Measurements from ENCODE around the gene RNASET2.
"Not testable (repeated sequence)": the region's sequence is repeated elsewhere in the genome, so short reads cannot be mapped to it uniquely, and the experiment has no call there.

The RNASET2 gene

GRCh38 chr6:166931426-166931970 is 24.9 kb downstream of the RNASET2 start:
- Mint-ChIP-seq H3K27me3 (no peaks in the 10 kb centered on the region), H3K4me3 (no peak overlapping the region), H3K27ac (peak overlapping the region; percentile 76), H3K9me3 (no peaks in the 10 kb centered on the region), H3K36me3 (ENCODE audit: low read depth) (peaks cover 98% of the 10 kb centered on the region), H3K4me1 (ENCODE audit: low read depth) (peaks cover 39% of the 10 kb centered on the region)
- no peak for DNase-seq

GRCh38 chr6:166930354-166930891 is 25.9 kb downstream of the RNASET2 start:
- no peak overlapping the region for H3K4me3 Mint-ChIP-seq
- peaks cover 94% of the 10 kb centered on the region for H3K36me3 Mint-ChIP-seq (ENCODE audit: low read depth)
- no peaks in the 10 kb centered on the region for H3K9me3 Mint-ChIP-seq
- peaks cover 31% of the 10 kb centered on the region for H3K4me1 Mint-ChIP-seq (ENCODE audit: low read depth)
- no peaks in the 10 kb centered on the region for H3K27me3 Mint-ChIP-seq
- H3K27ac Mint-ChIP-seq: peak overlapping the region; percentile 76
- DNase-seq: no peak

DNA sequence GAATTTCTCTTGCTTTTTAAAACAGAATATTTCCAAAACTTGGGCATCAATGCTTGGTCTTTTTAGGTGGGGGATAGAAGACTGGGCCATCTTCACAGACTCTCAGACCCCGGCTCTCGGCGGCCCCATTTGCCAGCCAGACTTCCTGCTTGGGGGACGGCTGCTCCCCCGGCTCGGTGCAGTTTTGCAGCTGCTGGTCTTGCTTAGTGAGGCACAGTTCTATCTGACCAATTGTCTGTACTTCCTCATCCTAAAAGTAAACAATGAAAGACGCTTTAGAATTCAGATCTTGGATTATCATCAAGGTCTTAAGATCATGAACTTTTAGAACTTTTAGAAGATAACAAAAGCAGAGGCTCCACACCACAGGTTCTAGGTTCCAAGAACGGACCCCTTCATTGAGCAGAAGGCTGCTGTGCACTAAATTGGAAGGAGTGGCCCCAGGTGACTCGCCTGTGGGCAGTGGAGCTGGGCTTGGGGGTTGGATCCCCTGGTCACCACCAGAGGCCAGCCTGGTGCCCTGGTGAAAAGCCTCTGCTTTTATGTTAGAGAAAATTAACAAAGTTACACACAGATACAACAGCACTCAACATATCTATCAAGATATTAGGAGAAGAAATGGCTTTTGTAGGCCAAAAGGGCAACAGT is 26.7 kb downstream of the RNASET2 start:
- no peak for DNase-seq
- Mint-ChIP-seq H3K27me3 (no peaks in the 10 kb centered on the region), H3K4me1 (ENCODE audit: low read depth) (peaks cover 26% of the 10 kb centered on the region), H3K4me3 (no peak overlapping the region), H3K27ac (peak overlapping the region; percentile 53), H3K36me3 (ENCODE audit: low read depth) (peaks cover 92% of the 10 kb centered on the region), H3K9me3 (no peaks in the 10 kb centered on the region)

- Mint-ChIP-seq H3K4me3 (no peak overlapping the region), H3K27ac (peak overlapping the region; percentile 53), H3K9me3 (no peaks in the 10 kb centered on the region), H3K36me3 (ENCODE audit: low read depth) (peaks cover 84% of the 10 kb centered on the region), H3K4me1 (ENCODE audit: low read depth) (peaks cover 25% of the 10 kb centered on the region), H3K27me3 (no peaks in the 10 kb centered on the region)
- DNase-seq: no peak
These were observed 27.5 kb downstream of the RNASET2 start for GRCh38 chr6:166928644-166929541.

GRCh38 chr6:166927935-166928643 is 28.3 kb downstream of the RNASET2 start:
- Mint-ChIP-seq H3K27ac (peak overlapping the region; percentile 45), H3K4me1 (ENCODE audit: low read depth) (peaks cover 24% of the 10 kb centered on the region), H3K27me3 (no peaks in the 10 kb centered on the region), H3K4me3 (no peak overlapping the region), H3K9me3 (no peaks in the 10 kb centered on the region), H3K36me3 (ENCODE audit: low read depth) (peaks cover 76% of the 10 kb centered on the region)
- no peak for DNase-seq

DNA sequence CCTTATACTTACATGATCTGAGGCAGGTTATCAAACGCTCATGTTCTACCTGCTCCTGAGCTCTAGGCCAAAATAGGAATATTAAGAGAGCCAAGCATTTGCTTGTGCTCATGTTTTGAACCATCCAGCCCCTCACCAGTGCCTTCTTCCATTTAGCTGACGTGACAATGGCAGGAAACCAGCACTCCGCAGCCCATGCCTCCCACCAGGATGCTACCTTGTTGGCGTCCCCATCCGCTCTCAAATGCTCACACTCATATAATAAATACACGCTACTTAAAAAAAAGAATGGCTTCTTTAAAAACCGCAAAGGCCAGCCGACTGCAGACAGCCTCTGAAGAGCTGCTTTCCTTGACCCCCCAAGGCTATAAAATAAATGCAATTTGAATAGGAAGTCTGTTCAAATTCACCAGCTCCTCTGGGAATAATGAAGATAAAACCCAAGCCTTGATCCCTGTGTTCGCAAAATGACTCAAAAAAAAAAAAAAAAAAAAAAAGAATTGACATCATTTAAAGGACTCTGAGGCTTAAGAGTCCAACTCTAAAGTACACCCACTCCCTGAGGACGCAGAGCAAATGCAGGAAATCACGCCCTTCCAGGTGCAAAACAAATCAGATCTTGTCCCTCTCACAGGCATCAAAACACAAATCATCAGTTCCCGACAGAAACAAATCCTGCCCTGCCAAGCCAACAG is 29.0 kb downstream of the RNASET2 start:
- Mint-ChIP-seq H3K36me3 (ENCODE audit: low read depth) (peaks cover 69% of the 10 kb centered on the region), H3K4me3 (no peak overlapping the region), H3K9me3 (no peaks in the 10 kb centered on the region), H3K27ac (peak overlapping the region; percentile 63), H3K27me3 (no peaks in the 10 kb centered on the region), H3K4me1 (ENCODE audit: low read depth) (peaks cover 20% of the 10 kb centered on the region)
- no peak for DNase-seq

- H3K9me3 Mint-ChIP-seq: no peaks in the 10 kb centered on the region
- no peaks in the 10 kb centered on the region for H3K27me3 Mint-ChIP-seq
- peak overlapping the region; percentile 11 for H3K27ac Mint-ChIP-seq
- H3K4me3 Mint-ChIP-seq: no peak overlapping the region
- H3K4me1 Mint-ChIP-seq (ENCODE audit: low read depth): peaks cover 20% of the 10 kb centered on the region
- H3K36me3 Mint-ChIP-seq (ENCODE audit: low read depth): peaks cover 63% of the 10 kb centered on the region
- no peak for DNase-seq
These were observed 29.6 kb downstream of the RNASET2 start for GRCh38 chr6:166926748-166927147.

DNA sequence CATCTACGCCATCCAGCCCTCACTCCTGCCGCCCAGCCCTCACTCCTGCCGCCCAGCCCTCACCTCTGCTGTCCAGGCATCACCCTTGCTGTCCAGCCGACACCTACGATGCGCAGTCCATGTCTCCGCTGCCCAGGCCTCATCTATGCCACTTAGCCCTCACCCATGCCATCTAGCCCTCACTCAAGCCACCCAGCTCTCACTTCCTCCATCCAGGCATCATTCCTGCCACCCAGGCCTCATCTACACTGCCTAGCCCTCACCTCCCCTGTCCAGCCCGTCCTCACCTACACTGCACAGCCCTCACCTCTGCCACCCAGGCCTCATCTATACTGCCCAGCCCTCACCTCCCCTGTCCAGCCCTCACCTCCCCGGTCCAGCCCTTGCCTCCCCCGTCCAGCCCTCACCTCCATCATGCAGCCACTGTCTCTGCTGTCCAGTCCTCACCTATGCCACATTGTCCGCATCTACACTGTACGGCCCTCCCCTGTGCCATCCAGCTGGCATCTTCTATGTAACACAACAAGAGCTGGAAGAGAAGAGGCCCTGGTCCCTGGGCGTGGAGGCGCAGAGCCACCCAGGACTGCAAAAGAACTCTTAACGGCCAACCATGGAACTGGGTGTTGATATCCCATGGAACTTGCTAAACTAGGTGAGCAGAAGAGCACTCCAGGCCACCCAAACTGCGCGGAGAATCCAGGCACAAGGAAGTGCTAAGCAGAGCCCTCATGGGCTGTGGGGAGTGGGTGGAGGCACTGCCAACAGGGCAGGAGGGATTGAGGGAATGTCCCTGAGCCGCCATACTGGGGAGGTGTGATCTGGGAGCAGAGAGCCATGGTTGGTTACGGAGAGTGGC is 31.0 kb downstream of the RNASET2 start:
- peaks cover 49% of the 10 kb centered on the region for H3K36me3 Mint-ChIP-seq (ENCODE audit: low read depth)
- no peaks in the 10 kb centered on the region for H3K9me3 Mint-ChIP-seq
- H3K27me3 Mint-ChIP-seq: no peaks in the 10 kb centered on the region
- peaks cover 9% of the 10 kb centered on the region for H3K4me1 Mint-ChIP-seq (ENCODE audit: low read depth)
- H3K27ac Mint-ChIP-seq: peak overlapping the region; percentile 35
- no peak overlapping the region for H3K4me3 Mint-ChIP-seq
- no peak for DNase-seq

GRCh38 chr6:166924531-166924930 is 31.8 kb downstream of the RNASET2 start:
- Mint-ChIP-seq H3K9me3 (no peaks in the 10 kb centered on the region), H3K36me3 (ENCODE audit: low read depth) (peaks cover 40% of the 10 kb centered on the region), H3K27ac (no peak overlapping the region), H3K27me3 (no peaks in the 10 kb centered on the region), H3K4me1 (ENCODE audit: low read depth) (peaks cover 4% of the 10 kb centered on the region), H3K4me3 (no peak overlapping the region)
- DNase-seq: no peak

DNA sequence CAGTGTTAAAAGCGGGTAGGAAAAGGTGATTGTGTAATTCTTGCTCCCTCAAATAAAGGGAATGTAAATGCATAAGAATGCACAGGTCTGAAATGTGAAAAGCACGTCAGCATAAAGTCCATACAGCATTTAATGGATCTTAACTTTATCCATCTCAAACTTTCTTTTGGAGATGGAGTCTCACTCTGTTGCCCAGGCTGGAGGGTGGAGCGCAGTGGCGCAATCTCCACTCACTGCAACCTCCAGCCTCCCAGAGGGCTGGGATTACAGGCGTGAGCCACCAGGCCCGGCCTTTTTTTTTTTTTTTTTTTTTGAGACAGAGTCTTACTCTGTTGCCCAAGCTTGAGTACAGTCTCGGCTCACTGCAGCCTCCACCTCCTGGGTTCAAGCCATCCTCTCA is 33.4 kb downstream of the RNASET2 start:
- Mint-ChIP-seq H3K9me3 (no peaks in the 10 kb centered on the region), H3K4me1 (ENCODE audit: low read depth) (peaks cover 4% of the 10 kb centered on the region), H3K36me3 (ENCODE audit: low read depth) (peaks cover 26% of the 10 kb centered on the region), H3K4me3 (no peak overlapping the region), H3K27ac (no peak overlapping the region), H3K27me3 (no peaks in the 10 kb centered on the region)
- no peak for DNase-seq

GRCh38 chr6:166921570-166921969 is 34.8 kb downstream of the RNASET2 start:
- Mint-ChIP-seq H3K9me3 (peaks cover 1% of the 10 kb centered on the region), H3K27me3 (no peaks in the 10 kb centered on the region), H3K27ac (no peak overlapping the region), H3K4me3 (no peak overlapping the region), H3K4me1 (ENCODE audit: low read depth) (peaks cover 4% of the 10 kb centered on the region), H3K36me3 (ENCODE audit: low read depth) (peaks cover 19% of the 10 kb centered on the region)
- no peak for DNase-seq

- H3K27me3 Mint-ChIP-seq: no peaks in the 10 kb centered on the region
- DNase-seq: no peak
- peaks cover 21% of the 10 kb centered on the region for H3K36me3 Mint-ChIP-seq (ENCODE audit: low read depth)
- H3K4me3 Mint-ChIP-seq: no peak overlapping the region
- no peaks in the 10 kb centered on the region for H3K4me1 Mint-ChIP-seq (ENCODE audit: low read depth)
- no peak overlapping the region for H3K27ac Mint-ChIP-seq
- H3K9me3 Mint-ChIP-seq: peaks cover 3% of the 10 kb centered on the region
These were observed 39.5 kb downstream of the RNASET2 start for GRCh38 chr6:166916824-166917223.

- H3K27me3 Mint-ChIP-seq, H3K27ac Mint-ChIP-seq, H3K9me3 Mint-ChIP-seq, H3K4me3 Mint-ChIP-seq, DNase-seq: not testable (repeated sequence)
- Mint-ChIP-seq H3K36me3 (ENCODE audit: low read depth) (peaks cover 23% of the 10 kb centered on the region), H3K4me1 (ENCODE audit: low read depth) (peaks cover 10% of the 10 kb centered on the region)
These were observed 40.9 kb downstream of the RNASET2 start for GRCh38 chr6:166915484-166915883.
